GM18951 (cell line): ENCODE measurements around the gene ERC1.

ENCODE experiments used
- POLR2A ChIP-seq: IDR thresholded peaks from 4 replicates; pipeline ENCODE4 v1.6.1; 2011; ENCODE audit warnings: mild to moderate bottlenecking; ENCODE audit not compliant: insufficient read length, insufficient read depth; ENCODE audit errors: extremely low read depth
- in situ Hi-C: fragments of 300-500 bp; cut with MboI; formaldehyde crosslinking; loops from one replicate; pipeline ENCODE4 v1.12.0; 2022; ENCODE audit warnings: low sequenced_read_pairs, mixed read lengths, inconsistent platforms; ENCODE audit not compliant: unreplicated experiment

Gene ERC1

DNA sequence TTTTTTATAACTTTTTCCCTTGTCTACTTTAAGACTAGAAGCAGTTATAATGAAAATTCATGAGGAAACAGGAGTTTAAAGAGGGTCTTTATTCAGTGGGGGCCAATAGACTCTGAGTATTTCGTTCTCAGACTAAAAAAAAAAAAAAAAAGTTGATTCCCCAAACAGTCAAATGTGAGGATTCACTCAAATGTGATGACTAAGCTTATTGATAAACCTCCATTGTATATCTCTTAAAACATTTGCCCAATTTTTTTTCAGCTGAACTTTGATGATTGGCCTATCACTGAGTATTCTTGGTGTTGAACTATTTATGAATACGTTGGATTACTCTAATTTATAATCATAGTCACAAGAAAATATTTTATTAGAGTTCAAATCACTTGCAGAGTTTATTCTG is 265.3 kb downstream of the ERC1 start:
- no peak for TF ChIP-seq POLR2A
- in situ Hi-C loops, result no loop called here

- in situ Hi-C loops, result no loop called here
- TF ChIP-seq POLR2A, result no peak
Observed at GRCh38 chr12:1256991-1257390, 266.0 kb downstream of the ERC1 start.

DNA sequence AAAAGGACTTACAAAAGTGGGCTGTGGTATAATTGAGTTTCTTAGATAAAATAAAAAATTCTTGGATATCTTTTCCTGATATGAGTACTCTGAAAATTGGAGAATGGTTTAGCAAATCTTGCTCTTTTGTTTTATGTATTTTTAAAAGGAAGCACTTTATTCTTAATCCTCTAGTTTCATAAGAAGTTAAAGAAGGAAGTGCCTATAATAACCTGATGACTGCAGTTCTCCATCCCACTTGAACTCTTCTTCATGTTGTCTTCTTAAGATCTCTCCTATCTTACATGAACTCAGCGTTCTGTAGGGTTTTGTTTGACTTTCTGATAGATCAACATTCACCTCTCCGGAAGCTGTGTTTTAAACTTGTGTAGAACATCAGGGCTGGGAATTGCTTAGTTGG is 271.0 kb downstream of the ERC1 start:
- TF ChIP-seq POLR2A, result no peak

DNA sequence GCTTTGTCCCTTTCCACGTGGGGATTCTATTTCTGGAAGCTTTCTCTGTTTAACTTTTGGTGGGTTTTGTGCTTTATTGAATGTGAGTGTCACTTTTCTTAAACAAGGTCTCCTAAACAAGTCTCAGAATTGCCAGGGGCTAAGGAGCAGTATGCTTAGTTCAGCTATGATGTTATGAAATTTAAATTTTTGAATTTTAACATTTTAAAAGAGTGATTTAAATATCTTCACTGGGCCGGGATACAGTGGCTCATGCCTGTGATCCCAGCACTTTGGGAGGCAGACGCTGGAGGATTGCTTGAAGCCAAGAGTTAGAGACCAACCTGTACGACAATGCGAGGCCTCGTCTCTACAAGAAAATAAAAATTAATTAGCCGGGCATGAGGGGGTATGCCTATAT is 276.2 kb downstream of the ERC1 start:
- in situ Hi-C loops, result no loop called here
- no peak for TF ChIP-seq POLR2A

More for the DNA sequence above, 271.0 kb downstream of the ERC1 start:
- in situ Hi-C loops, result no loop called here

DNA sequence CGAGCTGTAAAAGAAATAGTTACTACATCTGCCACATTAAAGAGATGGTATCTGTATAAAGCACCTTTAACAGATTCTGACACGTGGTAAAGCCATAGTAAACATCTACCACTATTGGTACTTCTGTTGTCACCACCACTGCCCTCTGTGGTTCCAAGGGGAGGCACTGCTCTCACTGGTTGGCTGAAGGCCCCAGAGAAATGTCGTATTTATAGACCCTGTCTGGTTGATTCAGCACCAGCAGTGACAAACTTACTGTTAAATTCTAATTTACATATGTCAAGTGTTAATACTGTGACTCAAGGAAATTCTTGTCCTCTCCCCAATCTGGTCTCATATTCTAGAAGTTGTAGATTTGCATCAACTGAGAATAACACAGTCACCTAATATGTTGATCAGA is 281.1 kb downstream of the ERC1 start:
- in situ Hi-C loops, result no loop called here
- no peak for TF ChIP-seq POLR2A

- in situ Hi-C loops, result no loop called here
- no peak for TF ChIP-seq POLR2A
Observed at GRCh38 chr12:1273051-1273450, 282.0 kb downstream of the ERC1 start.

DNA sequence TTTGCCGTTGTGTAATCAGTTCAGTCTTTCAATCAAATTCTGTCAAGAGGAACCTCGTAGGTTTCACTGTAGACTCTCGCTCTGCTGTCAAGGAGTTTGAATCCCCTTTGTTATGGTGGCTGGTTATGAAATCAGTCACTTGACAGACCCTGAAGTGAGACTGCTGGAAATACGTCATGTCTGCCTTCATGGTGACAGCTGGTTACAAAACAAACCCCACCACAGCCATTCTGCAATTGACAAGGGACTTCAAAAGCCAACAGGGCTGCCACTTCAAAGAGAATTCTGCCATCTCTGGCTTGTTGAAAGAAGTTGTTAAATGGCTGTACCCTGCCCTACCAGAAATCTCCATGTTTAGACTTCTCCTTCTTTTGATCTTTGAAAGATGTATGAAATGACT is 286.9 kb downstream of the ERC1 start:
- TF ChIP-seq POLR2A, result no peak
- in situ Hi-C loops, result no loop called here

GRCh38 chr12:1279050-1279449 is 288.0 kb downstream of the ERC1 start:
- in situ Hi-C loops, result no loop called here
- no peak for TF ChIP-seq POLR2A

GRCh38 chr12:1280059-1280458 is 289.0 kb downstream of the ERC1 start:
- in situ Hi-C loops, result no loop called here
- TF ChIP-seq POLR2A, result no peak

- in situ Hi-C loops, result no loop called here
- no peak for TF ChIP-seq POLR2A
Observed at GRCh38 chr12:1281683-1282366, 290.8 kb downstream of the ERC1 start.

GRCh38 chr12:1282670-1283315 is 291.8 kb downstream of the ERC1 start:
- in situ Hi-C loops, result no loop called here

DNA sequence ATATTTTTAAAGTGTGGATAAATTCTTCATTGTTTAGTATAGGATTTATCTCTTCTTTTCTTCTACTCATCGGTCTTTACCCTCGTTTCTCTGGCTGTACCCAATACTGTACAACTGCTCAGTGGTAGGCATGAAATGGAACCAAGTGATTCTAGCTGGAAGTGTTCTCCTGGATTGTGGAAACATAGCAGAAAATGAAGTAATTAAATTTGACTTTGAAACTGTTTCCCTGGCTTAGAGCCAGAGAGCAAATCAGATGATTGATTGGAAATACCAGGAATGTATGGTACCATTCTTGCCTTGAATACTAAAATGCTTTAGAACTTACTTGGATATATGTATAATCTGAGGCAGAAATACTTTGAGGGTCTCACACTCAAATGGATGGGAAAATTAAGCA is 292.3 kb downstream of the ERC1 start:
- in situ Hi-C loops, result no loop called here
- no peak for TF ChIP-seq POLR2A

More at GRCh38 chr12:1282670-1283315, 291.8 kb downstream of the ERC1 start:
- no peak for TF ChIP-seq POLR2A

- TF ChIP-seq POLR2A, result no peak
- in situ Hi-C loops, result no loop called here
Observed at GRCh38 chr12:1284611-1285010, 293.6 kb downstream of the ERC1 start.

DNA sequence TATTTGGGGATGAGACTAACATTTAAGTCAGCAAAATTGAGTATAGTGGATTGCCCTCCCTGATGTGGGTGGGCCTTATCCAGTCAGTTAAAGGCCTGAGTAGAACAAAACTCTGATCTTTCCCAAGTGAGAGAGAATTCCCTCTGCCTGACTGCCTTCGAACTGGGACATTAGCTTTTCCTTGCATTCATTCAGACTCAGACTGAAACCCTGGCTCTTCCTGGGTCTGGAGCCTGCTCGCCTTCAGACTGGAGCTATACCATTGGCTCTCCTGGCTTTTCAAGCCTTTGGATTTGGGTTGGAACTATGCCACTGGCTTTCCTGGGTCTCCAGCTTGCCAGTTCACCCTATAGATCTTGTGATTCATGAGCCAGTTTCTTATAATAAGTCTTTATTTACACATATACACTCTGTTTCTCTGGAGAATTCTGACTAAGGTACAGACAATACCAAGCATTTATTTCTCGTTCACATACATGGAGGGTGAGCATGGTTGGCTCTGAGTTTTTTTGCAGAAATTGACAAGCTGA is 296.5 kb downstream of the ERC1 start:
- no peak for TF ChIP-seq POLR2A
- in situ Hi-C loops, result no loop called here
